ENCODE measurements around the gene PER1. TPM values are rescaled to one million over a fixed set of nuclear protein-coding genes. Genes with fewer than 3 reads are reported as not detected.
"Not testable (repeated sequence)": the region's sequence is repeated elsewhere in the genome, so short reads cannot be mapped to it uniquely, and the experiment has no call there.

PER1 gene
- total RNA-seq, 2 donors from 2014 or later: 125 to 134 TPM

- intact Hi-C loops (cut with DNase I): no loop called here
- peak; percentile 84 to 91 for ATAC-seq
- DNase-seq: peak; percentile 78
Measured at GRCh38 chr17:8173056-8173870, 21.1 kb upstream of the PER1 start.

- ATAC-seq; DNase-seq; intact Hi-C loops (cut with DNase I): not testable (repeated sequence)
Measured at GRCh38 chr17:8170186-8170585, 18.0 kb upstream of the PER1 start.

DNA sequence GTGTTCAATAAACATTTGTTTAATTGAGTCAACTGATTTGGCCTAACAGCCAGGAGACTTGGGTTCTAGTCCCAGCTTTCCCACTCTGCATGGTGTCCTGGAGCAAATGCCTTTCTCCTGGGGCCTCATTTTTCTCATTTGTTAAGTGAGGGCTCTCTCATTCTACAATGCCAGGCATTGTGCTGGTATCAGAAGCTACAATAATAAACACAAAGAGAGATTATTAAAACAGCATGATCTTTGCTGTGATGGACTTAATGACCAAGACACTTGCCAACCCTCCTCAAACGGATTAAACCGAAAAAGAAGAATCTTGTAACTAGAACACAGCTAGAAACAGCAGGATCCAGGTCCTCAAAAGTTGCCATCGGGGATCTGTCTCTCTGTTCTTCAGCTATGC is 15.3 kb upstream of the PER1 start:
- ATAC-seq (no peak), DNase-seq (no peak)
- intact Hi-C loops (cut with DNase I): no loop called here

DNA sequence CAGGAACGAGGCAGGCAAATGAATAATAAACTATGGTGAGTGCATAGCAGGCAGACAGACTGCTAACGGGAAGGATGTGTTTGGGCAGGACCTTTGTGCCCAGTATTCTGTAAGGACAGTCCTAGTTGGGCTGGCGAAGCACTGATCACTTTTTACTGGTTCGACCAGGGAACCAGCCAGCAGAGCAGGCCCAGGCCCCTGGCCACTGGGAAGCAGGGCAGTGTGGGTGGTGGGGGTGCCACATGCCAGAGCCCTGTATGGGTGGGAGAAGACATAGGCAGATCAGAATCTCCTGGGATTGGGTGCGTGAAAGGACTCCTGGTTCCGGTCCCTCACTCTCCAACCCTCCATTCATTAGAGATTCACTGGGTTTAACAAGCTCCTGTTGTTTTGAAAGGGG is 14.5 kb upstream of the PER1 start:
- ATAC-seq (no peak), DNase-seq (no peak)
- intact Hi-C loops (cut with DNase I): no loop called here

- DNase-seq (no peak), ATAC-seq (no peak)
- intact Hi-C loops (cut with DNase I): no loop called here
Measured at GRCh38 chr17:8164815-8165131, 12.6 kb upstream of the PER1 start.

- peak; percentile 87 for DNase-seq
- intact Hi-C loops (cut with DNase I): no loop called here
- ATAC-seq: peak; percentile 82 to 84
Measured at GRCh38 chr17:8163978-8164814, 12.0 kb upstream of the PER1 start.

DNA sequence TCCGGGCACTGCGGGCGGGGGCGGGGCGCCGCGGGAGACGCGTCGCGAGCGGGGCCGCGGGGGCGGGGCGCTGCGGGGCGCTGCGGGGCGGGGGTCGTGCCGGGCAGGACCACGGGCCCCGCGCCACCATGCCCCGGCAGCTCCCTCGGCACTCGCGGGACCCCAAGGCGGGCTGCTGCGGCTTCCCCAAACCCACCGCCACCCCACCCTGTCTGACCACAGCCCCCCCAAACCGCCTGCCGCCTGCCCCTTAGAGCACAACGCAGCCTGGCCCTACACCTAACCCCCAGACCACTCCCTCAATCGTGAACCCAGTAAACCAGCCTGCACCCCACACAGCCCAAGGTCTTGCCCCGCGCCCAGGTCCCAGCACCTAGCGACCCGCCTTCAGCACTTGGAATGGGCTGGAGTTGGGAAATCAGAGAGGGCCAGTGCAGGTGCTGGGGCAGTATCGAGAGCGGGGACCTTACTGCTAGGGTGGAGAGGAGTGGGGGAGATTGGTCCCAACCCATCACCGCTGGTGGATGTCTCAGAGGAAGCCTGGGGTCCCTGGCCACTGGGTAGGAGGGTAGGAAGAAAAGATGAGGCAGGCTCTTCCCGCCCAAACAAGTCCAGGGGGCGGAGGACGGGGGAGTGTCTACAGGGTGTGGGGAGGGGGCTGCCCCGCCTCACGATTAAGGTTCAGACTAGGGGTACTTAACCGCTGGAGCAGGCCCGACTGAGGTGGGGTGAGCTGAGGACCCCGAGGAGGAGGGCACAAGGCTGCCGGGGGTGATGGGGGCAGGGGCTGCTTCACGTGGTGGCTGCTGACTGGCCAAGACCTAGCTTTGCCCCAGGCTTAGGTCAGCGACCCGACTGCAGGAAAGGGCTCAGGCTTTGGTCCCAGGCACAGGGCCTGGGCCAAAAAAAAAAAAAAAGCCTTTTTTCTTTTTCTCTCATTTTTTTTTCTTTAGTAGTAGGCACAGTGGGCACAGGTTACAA is 11.1 kb upstream of the PER1 start:
- intact Hi-C loops (cut with DNase I): no loop called here
- DNase-seq: no peak
- peak; percentile 2 to 3 for ATAC-seq

DNA sequence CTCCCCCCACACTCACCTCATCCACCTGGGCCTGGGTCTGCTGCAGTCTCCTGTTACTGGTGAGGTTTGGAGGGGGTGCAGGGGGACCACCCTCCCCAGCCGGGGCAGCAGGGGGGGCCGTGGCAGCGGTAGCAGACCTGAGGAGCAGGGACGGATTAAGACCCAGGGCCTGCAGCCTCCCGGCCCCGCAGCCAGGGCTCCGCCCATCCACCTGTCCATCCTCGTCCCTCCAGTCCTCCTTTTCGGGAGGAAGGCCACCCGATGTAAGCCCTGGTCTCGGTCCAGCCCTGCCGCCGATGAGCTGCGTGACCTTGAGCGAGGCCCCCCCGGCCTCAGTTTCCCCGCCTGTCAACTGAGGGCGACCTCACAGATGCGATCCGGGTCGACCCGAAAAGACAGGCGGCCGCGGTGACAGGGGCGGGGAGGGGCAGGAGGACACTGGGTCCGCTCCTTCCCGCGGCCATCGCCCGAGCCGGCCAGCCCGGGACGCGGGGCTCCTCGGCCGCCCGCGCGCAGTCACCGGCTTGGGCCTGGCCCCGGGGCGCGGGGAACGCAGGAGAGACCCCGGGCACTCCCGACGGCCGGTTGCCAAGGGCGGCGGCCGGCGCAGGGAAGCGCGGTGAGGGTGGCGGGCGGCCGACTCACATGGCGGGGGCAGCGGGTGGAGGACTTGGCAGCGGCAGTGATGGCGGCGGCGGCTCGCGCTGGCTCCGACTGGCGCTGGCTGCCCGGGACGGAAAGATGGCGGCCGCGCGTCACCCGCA is 10.2 kb upstream of the PER1 start, which contains the start of gene VAMP2:
Gene VAMP2, minus strand, starts transcription at position 716 of the 764 bp plus-strand sequence. Its CDS starts 69 bp downstream, at position 647.
- intact Hi-C loops (cut with DNase I): no loop called here
- DNase-seq (peak; percentile 89), ATAC-seq (peak; percentile 56 to 78)

DNA sequence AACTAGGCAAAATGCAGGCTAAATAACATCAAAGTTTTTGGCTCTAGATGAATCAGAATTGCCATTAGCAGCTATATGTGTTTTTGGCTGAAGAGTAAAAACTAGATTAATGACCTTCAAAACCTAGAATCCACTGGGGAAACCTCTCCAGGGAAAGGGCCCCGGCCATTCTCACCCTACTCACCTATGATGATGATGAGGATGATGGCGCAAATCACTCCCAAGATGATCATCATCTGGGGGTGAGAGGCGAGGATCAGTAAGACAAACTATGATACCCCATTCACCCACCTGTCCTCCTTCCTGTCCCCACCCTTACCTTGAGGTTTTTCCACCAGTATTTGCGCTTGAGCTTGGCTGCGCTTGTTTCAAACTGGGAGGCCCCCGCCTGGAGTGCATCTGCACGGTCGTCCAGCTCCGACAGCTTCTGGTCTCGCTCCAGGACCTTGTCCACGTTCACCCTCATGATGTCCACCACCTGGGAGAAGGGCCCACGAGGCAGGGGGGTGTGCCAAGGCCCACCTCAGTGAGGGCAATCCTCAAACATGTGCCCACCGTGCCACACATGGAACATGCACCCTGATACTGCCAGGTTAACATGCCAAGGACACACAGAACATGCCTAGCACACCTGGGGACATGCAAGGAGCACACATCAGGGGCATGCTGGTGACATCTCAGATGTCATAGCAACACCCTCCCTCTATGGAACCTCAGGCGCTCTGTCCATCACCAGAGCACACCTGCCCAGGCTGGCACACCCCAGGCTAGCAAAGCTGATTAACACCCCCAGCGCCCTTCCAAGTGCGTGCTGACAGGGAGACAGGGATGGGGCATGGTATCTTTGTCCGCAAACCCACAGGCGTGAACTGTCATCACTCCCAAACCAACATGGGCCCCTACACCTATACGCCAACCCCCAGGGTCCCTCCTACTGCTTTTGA is 9.4 kb upstream of the PER1 start:
- DNase-seq (no peak), ATAC-seq (peak in 1 of 2 donors; percentile 1)
- intact Hi-C loops (cut with DNase I): no loop called here

DNA sequence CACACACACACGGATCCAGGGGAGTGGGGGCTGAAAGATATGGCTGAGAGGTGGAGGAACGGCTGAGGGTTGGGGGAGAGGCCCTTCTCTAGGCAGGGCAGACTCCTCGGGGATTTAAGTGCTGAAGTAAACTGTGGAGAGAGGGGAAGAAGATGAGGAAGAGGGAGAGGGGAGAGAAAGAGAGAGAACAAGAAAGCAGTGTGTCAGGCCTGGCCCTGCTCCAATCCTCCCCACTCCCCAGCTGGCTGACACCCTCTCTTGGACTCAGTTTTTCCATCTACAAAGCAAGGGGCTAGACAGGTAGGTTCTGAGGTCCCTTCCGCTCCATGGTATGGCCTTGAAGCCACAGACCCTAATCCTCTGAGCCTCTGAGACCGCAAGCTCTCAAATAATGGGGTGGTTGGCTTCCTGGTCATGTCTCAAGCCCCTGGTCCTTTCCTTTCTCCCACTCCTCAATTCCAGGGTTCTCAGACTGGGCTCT is 8.6 kb upstream of the PER1 start:
- intact Hi-C loops (cut with DNase I): no loop called here
- no peak for DNase-seq
- no peak for ATAC-seq

- peak; percentile 12 for DNase-seq
- intact Hi-C loops (cut with DNase I): no loop called here
- no peak for ATAC-seq
Measured at GRCh38 chr17:8160224-8160577, 8.0 kb upstream of the PER1 start.

DNA sequence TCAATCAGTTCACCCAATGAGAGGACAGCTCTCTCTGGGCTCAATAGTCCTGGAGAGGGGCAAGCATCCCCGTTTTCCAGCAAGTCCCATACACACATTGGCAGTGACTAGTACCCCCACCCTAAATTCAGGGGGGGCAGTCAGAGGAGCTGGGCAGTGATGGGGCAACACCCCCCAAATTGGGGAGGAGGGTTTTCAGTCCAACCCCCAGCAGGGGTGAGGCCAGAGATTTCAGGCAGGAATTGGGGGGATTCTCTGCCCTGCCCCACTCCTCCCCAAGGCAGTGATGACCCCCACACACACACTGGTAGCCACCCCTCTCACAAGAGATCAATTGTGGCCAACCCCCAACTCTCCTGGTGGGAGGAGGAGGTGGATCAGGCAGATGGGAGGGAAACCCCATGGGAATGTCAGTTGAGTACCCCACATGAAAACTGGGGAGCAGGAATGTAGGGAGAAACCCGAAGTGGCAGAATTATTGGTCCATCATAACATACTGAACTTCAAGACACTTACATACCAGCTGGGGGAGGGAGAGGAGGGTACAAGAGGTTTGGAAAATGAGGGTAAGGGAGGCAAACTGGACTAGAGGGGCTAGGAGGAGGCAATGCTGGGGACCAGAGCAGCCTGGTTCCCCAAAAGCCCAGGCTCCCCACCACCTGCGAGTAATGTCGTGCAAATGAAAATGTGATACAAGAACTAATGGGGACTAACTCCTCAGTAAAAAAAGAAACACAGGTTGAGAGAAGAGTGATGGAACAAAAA is 7.4 kb upstream of the PER1 start:
- DNase-seq (peak; percentile 10), ATAC-seq (no peak)
- intact Hi-C loops (cut with DNase I): loop anchor here in 1 of 2 donors (5.0 kb wide), 1 partner anchor 37 kb away; the partner anchor contains the start of gene HES7

- intact Hi-C loops (cut with DNase I): loop anchor here in 1 of 2 donors (5.0 kb wide), 1 partner anchor 37 kb away; the partner anchor contains the start of gene HES7
- no peak for ATAC-seq
- DNase-seq: no peak
Measured at GRCh38 chr17:8159032-8159400, 6.8 kb upstream of the PER1 start.

GRCh38 chr17:8158267-8159031 is 6.2 kb upstream of the PER1 start:
- peak; percentile 92 for DNase-seq
- intact Hi-C loops (cut with DNase I): loop anchor here in 1 of 2 donors (5.0 kb wide), 1 partner anchor 36 kb away; the partner anchor contains the start of gene HES7
- peak in 1 of 2 donors; percentile 3 for ATAC-seq

- intact Hi-C loops (cut with DNase I): loop anchor here in 1 of 2 donors (5.0 kb wide), 1 partner anchor 34 kb away; the partner anchor contains the start of gene HES7
- ATAC-seq (peak; percentile 65 to 67), DNase-seq (peak; percentile 100)
Measured at GRCh38 chr17:8156246-8156992, 4.2 kb upstream of the PER1 start.
